Large intestine (tissue), 3 donors: ENCODE measurements around the gene MYH14. TPM values are rescaled to one million over a fixed set of nuclear protein-coding genes. Genes with fewer than 3 reads are reported as not detected.
"Not testable (repeated sequence)": the region's sequence is repeated elsewhere in the genome, so short reads cannot be mapped to it uniquely, and the experiment has no call there.

Experiments
- DNase-seq, 2 donors: peaks; one replicate each; pipeline versions ENCODE4 v3.0.0 to v3.0.0-alpha.2; 2013
- H3K27ac ChIP-seq: one replicate; pipeline ENCODE4 v1.5.1; 2013; ENCODE audit warnings: low read length
- H3K27me3 ChIP-seq: 2 replicates; pipeline ENCODE4 v1.6.1; 2013; ENCODE audit warnings: low read length; ENCODE audit not compliant: control insufficient read depth, insufficient read depth
- H3K36me3 ChIP-seq: 2 replicates; pipeline ENCODE4 v1.6.1; 2013; ENCODE audit warnings: low read length; ENCODE audit not compliant: control insufficient read depth, insufficient read depth
- H3K4me1 ChIP-seq: one replicate; pipeline ENCODE4 v1.6.1; 2013; ENCODE audit warnings: low read length; ENCODE audit not compliant: control insufficient read depth, insufficient read depth
- H3K4me3 ChIP-seq: one replicate; pipeline ENCODE4 v1.5.1; 2013; ENCODE audit warnings: low read length
- H3K9me3 ChIP-seq: one replicate; pipeline ENCODE4 v1.6.1; 2013; ENCODE audit warnings: mild to moderate bottlenecking, low read depth, low read length, moderate library complexity; ENCODE audit not compliant: control insufficient read depth
- WGBS: methylation state at CpG from one replicate; pipeline ENCODE4 v1.1.5; 2013; ENCODE audit warnings: low lambda C conversion rate; ENCODE audit not compliant: insufficient coverage; 5-methylcytosine and 5-hydroxymethylcytosine counted together
- polyA plus RNA-seq: library from polyadenylated mRNA; unstranded; fragments of 120-200 nt; gene quantifications from one replicate; pipeline ENCODE4 v1.2.1, GENCODE V29; 2013

Gene MYH14
- polyA plus RNA-seq, 1 donor = 221 TPM

GRCh38 chr19:50221087-50221486 is 17.7 kb downstream of the MYH14 start:
- H3K4me1 ChIP-seq = no peaks in the 10 kb centered on the region
- no CpG with 5 or more reads among the region's 7 CpGs for WGBS
- no peaks in the 10 kb centered on the region for H3K27me3 ChIP-seq
- DNase-seq = no peak
- no peaks in the 10 kb centered on the region for H3K9me3 ChIP-seq
- no peak overlapping the region for H3K27ac ChIP-seq
- peaks cover 68% of the 10 kb centered on the region for H3K36me3 ChIP-seq
- H3K4me3 ChIP-seq = no peak overlapping the region

GRCh38 chr19:50222691-50223438 is 19.4 kb downstream of the MYH14 start:
- DNase-seq = no peak
- H3K4me1 ChIP-seq = no peaks in the 10 kb centered on the region
- H3K4me3 ChIP-seq = no peak overlapping the region
- H3K27me3 ChIP-seq = no peaks in the 10 kb centered on the region
- WGBS = no CpG with 5 or more reads among the region's 19 CpGs
- no peak overlapping the region for H3K27ac ChIP-seq
- no peaks in the 10 kb centered on the region for H3K9me3 ChIP-seq
- peaks cover 67% of the 10 kb centered on the region for H3K36me3 ChIP-seq

- Histone ChIP-seq H3K27me3 (no peaks in the 10 kb centered on the region), H3K36me3 (peaks cover 69% of the 10 kb centered on the region), H3K4me1 (no peaks in the 10 kb centered on the region), H3K27ac (no peak overlapping the region), H3K9me3 (no peaks in the 10 kb centered on the region), H3K4me3 (no peak overlapping the region)
- no CpG with 5 or more reads among the region's 3 CpGs for WGBS
- DNase-seq = no peak
Observed at GRCh38 chr19:50223439-50223716, 20.0 kb downstream of the MYH14 start.

GRCh38 chr19:50224986-50225747 is 21.7 kb downstream of the MYH14 start:
- H3K9me3 ChIP-seq = peaks cover under 1% of the 10 kb centered on the region
- H3K27ac ChIP-seq = no peak overlapping the region
- H3K27me3 ChIP-seq = no peaks in the 10 kb centered on the region
- H3K36me3 ChIP-seq = peaks cover 75% of the 10 kb centered on the region
- H3K4me3 ChIP-seq = no peak overlapping the region
- no CpG with 5 or more reads among the region's 8 CpGs for WGBS
- DNase-seq = no peak
- no peaks in the 10 kb centered on the region for H3K4me1 ChIP-seq

GRCh38 chr19:50226536-50226935 is 23.1 kb downstream of the MYH14 start:
- H3K4me3 ChIP-seq = no peak overlapping the region
- peaks cover 77% of the 10 kb centered on the region for H3K36me3 ChIP-seq
- no CpG with 5 or more reads among the region's 7 CpGs for whole genome bisulfite sequencing
- no peaks in the 10 kb centered on the region for H3K4me1 ChIP-seq
- H3K9me3 ChIP-seq = peaks cover 6% of the 10 kb centered on the region
- DNase-seq = no peak
- H3K27me3 ChIP-seq = no peaks in the 10 kb centered on the region
- no peak overlapping the region for H3K27ac ChIP-seq

GRCh38 chr19:50228153-50228552 is 24.7 kb downstream of the MYH14 start:
- H3K4me1 ChIP-seq, H3K27ac ChIP-seq, DNase-seq, H3K4me3 ChIP-seq, H3K9me3 ChIP-seq, H3K27me3 ChIP-seq: not testable (repeated sequence)
- peaks cover 76% of the 10 kb centered on the region for H3K36me3 ChIP-seq
- WGBS = no CpG with 5 or more reads among the region's 7 CpGs

- Histone ChIP-seq H3K9me3 (peaks cover 6% of the 10 kb centered on the region), H3K36me3 (peaks cover 63% of the 10 kb centered on the region), H3K4me1 (peaks cover 23% of the 10 kb centered on the region), H3K27me3 (no peaks in the 10 kb centered on the region), H3K4me3 (no peak overlapping the region), H3K27ac (no peak overlapping the region)
- WGBS = 88% methylated on average over 3 of the region's 56 CpGs
- DNase-seq = no peak
Observed at GRCh38 chr19:50230379-50231351, 27.2 kb downstream of the MYH14 start.

- not testable (repeated sequence) for H3K27me3 ChIP-seq, H3K9me3 ChIP-seq, H3K27ac ChIP-seq, H3K4me3 ChIP-seq, DNase-seq
- Histone ChIP-seq H3K4me1 (peaks cover 23% of the 10 kb centered on the region), H3K36me3 (peaks cover 68% of the 10 kb centered on the region)
- no CpG with 5 or more reads among the region's 3 CpGs for WGBS
Observed at GRCh38 chr19:50231417-50231816, 28.0 kb downstream of the MYH14 start.

- no CpG with 5 or more reads among the region's 16 CpGs for WGBS
- peaks cover 67% of the 10 kb centered on the region for H3K36me3 ChIP-seq
Observed at GRCh38 chr19:50231821-50232220, 28.4 kb downstream of the MYH14 start.

GRCh38 chr19:50232600-50232999 is 29.2 kb downstream of the MYH14 start:
- peaks cover 6% of the 10 kb centered on the region for H3K9me3 ChIP-seq
- no peak overlapping the region for H3K27ac ChIP-seq
- DNase-seq = no peak
- peaks cover 23% of the 10 kb centered on the region for H3K4me1 ChIP-seq
- H3K4me3 ChIP-seq = no peak overlapping the region
- WGBS = no CpG with 5 or more reads among the region's 3 CpGs
- H3K36me3 ChIP-seq = peaks cover 66% of the 10 kb centered on the region
- H3K27me3 ChIP-seq = no peaks in the 10 kb centered on the region

More at GRCh38 chr19:50231821-50232220, 28.4 kb downstream of the MYH14 start:
- H3K4me1 ChIP-seq = peaks cover 23% of the 10 kb centered on the region
- peaks cover 6% of the 10 kb centered on the region for H3K9me3 ChIP-seq
- no peak for DNase-seq
- H3K27me3 ChIP-seq = no peaks in the 10 kb centered on the region
- no peak overlapping the region for H3K27ac ChIP-seq
- no peak overlapping the region for H3K4me3 ChIP-seq
